HG03135 (cell line): ENCODE measurements around the gene LRIT3.

Experiments used
- ATAC-seq: cut with Tn5 transposase; IDR thresholded peaks from one replicate; pipeline ENCODE4 v1.9.1; 2021; ENCODE audit warnings: mild to moderate bottlenecking, moderate library complexity; ENCODE audit not compliant: unreplicated experiment

The LRIT3 gene

DNA sequence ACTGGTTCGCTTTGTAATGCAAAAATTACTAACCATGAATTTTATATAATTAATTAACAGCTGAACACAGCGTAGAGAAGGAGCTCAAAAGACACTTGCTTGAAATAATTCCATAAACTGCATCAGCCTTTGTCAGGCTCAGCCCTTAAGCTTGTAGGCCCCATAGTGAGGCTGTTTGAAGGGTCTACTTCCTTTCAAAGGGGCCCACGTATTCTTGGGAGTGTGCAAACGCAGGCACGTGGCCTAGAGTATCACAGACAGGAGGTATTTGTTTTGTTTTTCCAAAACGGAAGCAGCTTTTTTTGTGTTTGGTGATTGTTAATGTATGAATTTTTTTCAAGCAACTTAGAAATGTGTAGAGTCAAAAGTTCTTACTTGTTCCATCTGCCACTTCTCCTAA lies 39.2 kb downstream of the LRIT3 start:
- ATAC-seq: no peak

DNA sequence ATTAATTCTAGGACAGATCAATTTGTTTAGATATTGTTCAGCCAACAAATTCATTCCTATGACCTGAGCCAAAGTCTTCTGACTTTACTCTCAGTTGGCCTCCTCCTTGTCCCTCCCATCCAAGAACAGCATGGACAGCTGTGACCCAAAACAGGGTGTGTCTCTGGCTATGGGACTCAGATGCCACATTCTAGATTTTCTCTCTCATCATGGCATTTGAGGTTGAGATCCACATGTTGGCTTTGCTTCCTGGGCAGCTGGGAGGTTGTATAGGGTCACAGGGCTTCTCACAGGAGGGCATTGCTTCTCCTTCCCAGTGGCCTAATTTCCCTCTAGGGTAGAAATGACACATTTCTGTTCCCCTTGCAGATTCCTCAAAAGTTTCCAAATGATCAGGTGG lies 42.2 kb downstream of the LRIT3 start:
- no peak for ATAC-seq

DNA sequence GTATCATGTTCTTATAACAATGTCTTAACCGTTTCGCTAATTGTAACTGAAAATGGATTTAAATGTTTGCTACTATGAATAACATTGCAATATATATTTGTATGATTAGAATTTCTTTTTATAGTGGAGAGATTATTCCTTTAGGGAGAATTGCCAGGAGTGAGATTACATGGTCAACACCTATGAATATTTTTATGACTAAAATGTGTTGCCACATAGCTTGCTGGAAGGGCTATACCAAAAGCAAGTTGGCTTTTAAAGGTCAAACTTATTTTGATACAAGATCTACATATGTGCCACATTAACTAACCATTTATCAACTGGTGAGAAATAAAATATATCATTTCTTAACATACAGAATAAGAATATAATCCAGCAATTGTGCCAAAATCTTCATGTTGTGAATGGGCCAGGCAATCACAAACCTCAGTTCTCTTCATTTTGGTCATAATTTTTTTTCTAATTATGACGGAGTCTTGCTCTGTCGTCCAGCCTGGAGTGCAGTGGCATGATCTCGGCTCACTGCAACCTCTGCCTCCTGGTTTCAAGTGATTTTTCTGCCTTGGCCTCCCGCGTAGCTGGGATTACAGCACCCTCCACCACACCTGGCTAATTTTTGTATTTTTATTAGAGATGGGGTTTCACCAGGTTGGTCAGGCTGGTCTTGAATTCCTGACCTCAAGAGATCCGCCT lies 54.8 kb downstream of the LRIT3 start:
- ATAC-seq: no peak

DNA sequence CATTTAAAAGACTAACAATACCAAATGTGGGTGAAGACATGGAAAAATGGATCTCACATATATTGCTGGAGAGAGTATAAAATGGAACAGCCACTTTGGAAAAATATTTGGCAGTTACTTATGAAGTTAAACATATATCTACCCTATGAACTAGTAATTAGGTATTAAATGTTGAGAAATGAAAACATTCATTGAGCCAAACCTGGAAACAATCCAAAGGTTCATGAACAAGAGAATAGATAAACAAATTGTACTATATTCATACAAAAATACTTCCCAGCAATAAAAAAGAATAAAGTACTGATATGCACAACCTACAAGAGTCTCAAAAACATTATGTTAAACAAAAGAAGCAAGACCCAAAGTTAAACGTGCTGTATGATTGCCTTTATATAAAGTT lies 60.8 kb downstream of the LRIT3 start:
- no peak for ATAC-seq

DNA sequence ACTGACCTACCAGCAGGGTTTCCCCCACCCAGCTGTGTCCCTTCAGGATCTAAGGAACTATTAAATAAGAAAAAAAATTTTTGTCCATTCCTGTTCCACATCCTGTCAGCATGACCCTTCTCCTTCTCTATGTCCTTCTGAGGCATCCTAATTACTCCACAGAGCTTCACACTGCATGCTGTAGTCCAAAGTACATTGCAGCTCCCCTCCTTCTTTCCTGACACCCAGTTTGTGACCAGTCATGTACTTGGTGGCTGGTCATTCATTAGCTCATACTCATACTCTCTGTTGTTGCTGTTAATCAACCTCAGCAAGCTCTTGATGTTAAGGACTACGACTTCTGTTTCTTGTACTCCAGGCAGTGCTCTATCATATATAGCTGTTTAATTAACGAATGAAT lies 62.3 kb downstream of the LRIT3 start:
- ATAC-seq: no peak

DNA sequence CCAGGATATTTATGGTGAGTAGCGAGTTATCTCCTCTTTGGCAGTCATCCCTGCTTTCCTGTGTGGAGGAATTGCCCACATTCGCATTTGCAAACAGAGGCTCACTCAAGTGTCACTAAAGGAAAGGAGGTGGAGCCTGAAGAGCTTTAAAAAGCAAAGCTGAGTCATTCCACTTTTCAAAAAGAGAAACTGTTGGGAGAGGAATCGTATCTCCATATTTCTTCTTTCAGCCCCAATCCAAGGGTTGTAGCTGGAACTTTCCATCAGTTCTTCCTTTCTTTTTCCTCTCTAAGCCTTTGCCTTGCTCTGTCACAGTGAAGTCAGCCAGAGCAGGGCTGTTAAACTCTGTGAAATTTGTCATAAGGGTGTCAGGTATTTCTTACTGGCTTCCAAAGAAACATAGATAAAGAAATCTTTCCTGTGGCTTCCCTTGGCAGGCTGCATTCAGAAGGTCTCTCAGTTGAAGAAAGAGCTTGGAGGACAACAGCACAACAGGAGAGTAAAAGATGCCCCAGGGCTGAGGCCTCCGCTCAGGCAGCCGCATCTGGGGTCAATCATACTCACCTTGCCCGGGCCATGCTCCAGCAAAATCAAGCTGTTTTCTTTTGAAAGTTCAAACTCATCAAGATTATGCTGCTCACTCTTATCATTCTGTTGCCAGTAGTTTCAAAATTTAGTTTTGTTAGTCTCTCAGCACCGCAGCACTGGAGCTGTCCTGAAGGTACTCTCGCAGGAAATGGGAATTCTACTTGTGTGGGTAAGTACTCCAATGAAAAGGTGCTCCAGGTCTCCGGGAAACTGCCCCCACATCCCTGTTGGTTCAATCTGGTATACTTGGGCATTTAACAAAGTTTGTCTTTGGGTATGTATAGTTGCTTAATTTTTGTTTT lies 65.0 kb downstream of the LRIT3 start, which contains the start of gene EGF:
EGF (plus strand) TSS at position 178 of the 890 bp plus-strand sequence; CDS start at position 631, 453 bp downstream.
- no peak for ATAC-seq

DNA sequence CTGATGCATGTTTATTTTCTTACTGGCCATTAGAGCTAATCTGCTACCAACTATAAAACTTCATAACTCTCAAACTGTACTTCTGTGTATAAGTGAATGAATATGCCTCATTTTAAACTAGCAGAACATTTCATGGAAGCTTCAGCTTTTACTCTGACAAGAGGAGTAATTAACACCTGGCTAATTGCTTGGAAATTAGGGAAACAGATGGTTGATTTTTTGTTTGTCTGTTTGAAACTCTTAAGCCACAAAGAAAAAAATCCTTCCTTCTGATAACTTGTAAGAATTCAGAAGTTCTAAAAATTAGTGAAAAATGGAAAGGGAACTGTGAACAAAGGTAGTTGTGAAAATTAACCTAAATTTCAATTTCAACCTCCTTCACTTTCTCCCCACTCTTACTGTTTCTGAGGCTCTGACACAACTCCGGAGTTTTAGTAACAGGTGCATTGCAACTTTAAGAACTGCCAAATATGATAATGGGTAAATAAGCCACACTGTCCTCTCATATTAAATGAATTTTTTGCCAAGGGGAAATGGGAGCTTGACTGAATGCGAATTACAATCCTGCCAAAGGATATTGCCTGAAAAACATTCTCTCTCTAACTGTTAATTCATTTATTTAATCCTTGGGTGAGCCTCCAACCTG lies 65.8 kb downstream of the LRIT3 start:
- ATAC-seq: no peak

DNA sequence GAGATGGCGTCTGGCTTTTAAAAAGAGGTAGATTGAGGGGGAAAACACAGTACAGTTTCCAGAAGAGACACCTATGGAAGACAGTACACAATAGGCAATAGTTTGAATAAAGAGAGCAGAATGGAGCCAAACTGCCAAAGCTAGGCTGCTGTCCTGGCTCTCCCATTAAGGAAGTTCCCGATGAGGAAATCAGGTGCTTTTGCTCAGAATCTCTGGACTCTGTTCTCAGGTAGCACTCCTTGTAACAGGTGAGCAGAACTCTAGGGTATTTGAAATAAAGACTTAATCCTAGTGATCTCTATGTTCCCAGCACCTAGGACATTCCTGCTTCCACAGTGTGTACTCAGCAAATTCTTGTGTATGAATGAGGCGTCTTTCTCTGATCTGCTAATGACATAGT lies 66.4 kb downstream of the LRIT3 start:
- no peak for ATAC-seq

DNA sequence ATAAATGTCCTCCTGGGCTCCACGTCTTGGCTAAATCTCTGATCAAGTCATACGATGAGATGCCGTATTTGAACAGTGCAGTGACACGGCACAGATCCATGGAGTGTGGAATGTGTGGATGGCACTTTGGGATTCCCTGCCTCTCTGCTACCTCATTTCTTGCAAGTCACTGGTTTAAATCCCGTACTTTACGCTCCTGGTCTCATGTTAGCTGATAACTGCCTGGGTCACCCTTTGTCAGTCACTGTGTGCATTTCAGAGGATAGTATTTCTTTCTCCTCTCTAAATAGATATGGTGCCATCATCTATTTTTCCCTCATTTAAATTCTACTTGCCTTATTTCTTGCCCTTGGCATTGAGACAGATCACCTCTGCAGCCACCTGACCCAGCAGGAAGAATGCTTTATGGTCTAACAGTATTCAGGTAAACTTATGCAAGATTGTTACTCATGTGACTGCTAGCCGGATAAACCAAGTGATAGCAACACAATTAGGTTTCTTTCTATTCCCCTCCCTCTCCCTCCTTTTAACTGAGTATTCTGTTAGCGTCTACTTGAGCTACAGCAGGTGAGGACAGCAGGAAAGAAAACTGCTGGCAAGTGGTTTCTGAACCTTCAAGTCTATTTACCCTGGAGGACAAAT lies 67.6 kb downstream of the LRIT3 start:
- ATAC-seq: no peak

DNA sequence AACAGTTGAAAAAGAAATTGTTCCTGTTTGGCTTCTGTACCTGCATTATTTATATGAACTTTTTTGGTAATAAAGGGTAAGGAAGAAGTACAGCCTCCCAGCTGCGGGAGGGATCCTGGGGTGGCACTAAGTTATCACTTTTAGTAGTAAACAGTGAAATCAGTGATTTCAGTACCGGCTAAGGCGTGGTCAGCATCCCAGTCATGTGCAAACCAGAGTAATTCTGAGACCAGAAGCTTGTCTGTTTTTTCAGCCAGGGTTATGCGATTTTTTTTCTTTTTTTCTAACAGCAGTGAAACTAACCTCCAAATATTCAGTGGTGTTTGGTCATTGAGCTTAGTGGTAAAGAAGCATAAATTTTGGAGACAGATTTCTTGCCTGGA lies 68.1 kb downstream of the LRIT3 start:
- ATAC-seq: no peak

DNA sequence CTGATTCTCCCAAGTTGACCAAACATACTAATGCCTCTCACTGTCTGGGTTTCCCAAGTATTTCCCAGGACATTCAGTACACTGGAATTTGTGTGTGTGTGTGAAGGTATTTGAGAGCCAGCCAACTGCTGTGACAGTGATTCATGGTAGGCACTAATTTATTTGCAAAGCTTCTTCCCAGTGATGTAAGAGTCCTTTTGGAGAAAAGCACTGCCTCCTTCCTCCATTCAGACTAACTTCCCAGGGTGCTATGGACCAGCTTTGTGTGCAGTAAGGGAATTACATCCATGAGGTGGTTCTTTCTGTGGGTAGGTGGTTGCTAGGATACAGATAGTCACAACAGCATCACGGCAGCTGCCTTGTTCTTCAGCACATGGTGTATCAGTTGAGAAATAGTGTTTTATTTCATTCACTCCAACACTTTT lies 73.5 kb downstream of the LRIT3 start:
- no peak for ATAC-seq
